ENCODE measurements around the gene PCCA. TPM values are rescaled to one million over a fixed set of nuclear protein-coding genes. Genes with fewer than 3 reads are reported as not detected.

The PCCA gene
- total RNA-seq, 1 donor from 2014 or later = 15.7 TPM

DNA sequence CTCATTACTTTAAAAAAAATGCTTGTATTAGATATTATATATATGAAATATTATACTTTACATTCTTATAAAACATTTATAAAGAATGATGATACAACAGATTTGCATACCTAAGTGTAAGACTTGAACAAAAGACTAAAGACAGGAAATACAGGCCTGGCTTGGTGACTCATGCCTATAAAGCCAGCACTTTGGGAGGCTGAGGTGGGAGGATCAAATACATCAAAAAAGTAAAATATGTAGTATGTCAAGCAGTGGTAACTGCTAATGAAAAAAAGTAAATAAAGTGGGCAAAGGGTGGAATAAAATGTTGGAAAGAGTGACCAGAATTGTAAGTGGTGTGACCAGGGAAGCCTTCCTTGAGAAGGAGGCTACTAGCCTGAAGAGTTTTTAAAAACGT is 366.0 kb downstream of the PCCA start:
- intact Hi-C loops (cut with micrococcal nuclease) = no loop called here

DNA sequence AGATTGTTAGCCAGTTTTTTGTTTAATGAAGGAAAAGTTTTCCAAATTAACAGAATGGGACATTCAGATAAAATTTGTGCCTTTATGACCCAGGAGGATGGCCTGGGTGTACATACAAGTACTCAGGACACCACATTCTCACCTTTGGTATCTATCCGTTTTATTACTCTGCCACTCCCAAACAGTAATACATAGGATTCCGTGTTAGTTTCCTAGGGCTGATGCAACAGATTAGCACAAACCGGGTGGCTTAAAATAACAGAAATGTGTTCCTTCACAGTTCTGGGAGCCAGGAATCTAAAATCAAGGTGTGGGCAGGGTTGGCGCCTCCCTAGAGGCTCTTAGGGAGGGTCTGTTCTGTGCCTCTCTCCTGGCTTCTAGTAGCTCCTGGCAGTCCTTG is 369.8 kb downstream of the PCCA start:
- intact Hi-C loops (cut with micrococcal nuclease) = no loop called here

DNA sequence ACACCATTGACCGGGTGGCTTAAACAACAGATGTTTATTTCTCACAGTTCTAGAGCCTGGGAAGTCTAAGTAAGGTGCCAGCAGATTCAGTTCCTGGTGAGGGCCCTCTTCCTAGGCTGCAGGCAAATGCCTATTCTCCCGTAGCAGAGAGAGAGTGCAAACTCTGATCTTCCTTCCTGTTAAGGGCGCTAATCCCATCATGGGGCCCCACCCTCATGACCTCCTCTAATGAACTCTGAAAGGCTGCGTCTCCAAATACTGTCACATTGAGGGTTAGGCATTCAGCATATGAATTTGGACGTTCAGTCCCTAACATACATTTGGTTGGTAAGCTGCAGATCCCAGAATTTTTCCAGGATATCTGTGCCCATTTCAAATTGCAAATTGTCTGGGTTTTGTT is 370.9 kb downstream of the PCCA start:
- intact Hi-C loops (cut with micrococcal nuclease) = no loop called here

DNA sequence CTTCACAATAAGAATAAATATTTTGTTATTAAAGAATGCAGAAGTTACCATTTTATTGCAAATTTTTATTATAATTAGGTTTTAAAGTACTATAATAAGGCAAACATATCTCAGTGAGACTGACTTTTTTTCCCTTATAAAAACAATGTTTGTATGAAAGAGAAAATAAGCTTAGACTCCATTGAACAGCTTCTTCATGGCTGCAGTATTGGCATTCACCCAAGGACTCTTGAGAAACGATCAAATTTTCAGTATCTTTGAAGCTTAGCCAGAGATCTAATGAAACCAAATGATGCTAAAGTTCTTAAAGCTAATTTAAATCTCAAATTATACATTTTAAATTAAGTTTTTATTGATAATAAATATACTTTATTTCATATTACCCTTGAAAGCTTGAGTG is 371.4 kb downstream of the PCCA start:
- intact Hi-C loops (cut with micrococcal nuclease) = no loop called here

DNA sequence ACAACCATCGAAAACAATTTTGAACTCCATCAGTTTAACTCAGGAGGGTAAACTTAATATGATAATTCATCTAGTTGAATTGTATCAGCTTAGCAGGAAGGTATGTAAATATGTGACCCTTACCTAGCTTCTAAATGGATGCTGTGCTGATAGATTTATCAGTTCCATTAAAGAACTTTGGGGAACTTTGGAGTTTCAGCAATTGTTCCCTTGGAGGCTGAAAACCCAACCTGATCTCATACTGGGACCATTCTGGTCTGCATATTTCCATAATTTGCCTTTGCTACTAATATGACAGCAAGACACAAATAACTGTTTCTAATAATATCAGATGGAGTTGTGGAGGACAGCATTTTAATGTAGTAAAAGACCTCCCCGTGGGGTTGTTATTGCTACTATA is 371.9 kb downstream of the PCCA start:
- intact Hi-C loops (cut with micrococcal nuclease) = no loop called here

DNA sequence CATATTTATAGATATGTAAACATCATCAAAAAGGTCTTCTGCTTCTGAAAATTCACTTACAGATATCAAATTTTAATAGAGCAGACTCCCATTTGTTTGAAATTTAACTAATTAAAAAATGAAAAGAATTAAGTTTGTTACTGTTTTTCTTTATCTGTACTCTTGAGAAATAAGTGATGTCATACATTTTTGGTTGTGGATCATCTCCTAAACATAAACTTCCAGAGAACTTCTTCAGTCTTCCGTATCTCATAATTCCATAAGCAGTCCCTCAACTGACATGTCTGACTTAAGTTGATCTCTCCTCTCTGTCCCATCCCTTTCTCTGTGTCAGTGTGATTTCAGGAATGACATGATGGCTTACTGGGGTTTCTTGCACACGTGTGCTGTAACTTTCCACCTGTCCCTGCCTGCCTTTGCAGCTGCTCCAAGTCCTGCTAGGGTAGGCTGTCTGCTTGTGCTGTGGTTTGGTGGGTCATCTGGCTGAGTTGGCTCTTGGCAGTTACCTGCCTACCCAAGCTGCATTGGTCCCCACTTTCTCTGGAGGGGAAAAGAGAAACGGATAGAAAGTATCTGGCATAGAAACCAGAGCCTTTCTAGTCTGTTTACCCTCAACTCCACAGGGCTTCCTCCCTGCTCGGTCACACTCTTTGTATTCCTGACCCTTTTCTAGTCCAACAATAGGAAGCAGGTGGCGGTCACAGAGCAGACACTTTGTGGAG is 372.6 kb downstream of the PCCA start:
- intact Hi-C loops (cut with micrococcal nuclease) = no loop called here

DNA sequence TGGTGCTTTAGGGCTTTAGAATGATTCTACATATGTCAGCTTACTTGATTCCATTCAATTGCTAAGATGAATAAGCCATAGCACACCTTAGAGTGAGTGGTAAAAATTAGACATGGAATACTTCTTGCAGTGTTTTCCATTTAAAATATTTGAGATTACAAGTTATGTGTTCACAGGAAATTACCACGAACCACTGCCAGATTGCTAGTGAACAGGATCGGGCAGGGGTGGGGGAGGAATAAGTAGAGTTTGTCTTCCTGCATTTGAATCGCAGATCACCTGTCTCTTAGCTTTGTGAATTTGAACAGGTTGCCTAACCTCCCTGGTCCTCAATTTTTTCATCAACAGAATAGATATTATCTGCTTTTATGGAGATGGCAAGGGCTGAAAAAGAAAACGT is 375.1 kb downstream of the PCCA start:
- intact Hi-C loops (cut with micrococcal nuclease) = no loop called here

DNA sequence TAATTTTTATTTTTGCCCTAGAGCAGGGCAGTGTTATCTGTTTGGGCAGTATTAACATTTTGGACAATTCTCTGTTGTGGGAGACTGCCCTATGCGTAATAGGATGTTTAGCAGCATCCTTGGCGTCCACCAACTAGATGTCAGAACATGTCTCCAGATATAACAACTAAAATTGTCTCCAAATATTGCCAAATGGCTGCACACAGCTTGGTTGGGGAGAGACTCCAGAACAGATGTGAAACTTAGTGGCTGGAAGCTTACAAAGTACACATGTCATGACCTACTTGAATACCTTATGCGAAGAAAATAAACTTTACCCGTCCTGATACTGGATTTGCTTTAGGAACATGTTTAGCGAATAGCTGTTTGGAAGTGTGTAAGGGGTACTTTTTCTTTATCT is 376.7 kb downstream of the PCCA start:
- intact Hi-C loops (cut with micrococcal nuclease) = no loop called here

DNA sequence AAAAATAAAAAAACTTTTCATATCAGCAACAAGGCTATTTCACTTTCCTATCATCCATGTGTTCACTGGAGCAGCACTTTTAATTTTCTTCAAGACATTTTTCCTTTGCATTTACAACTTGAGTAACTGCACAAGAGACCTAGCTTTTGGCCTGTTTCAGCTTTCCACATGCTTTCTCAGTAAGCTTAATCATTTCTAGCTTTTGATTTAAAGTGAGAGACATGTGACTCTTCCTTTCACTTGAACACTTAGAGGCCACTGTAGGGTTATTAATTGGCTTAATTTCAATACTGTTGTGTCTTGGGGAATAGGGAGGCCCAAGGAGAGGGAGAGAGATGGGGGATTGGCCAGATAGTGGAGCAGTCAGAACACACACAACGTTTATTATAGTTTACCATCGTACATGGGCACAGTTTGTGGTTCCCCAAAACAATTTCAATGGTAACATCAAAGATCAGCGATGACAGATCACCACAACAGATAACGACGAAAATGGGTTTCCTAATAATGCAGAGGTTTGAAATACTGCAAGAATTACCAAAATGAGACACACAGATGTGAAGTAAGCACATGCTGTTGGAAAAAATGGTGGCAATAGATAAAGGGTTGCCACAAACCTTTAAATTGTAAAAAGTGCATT is 382.1 kb downstream of the PCCA start:
- intact Hi-C loops (cut with micrococcal nuclease) = no loop called here

DNA sequence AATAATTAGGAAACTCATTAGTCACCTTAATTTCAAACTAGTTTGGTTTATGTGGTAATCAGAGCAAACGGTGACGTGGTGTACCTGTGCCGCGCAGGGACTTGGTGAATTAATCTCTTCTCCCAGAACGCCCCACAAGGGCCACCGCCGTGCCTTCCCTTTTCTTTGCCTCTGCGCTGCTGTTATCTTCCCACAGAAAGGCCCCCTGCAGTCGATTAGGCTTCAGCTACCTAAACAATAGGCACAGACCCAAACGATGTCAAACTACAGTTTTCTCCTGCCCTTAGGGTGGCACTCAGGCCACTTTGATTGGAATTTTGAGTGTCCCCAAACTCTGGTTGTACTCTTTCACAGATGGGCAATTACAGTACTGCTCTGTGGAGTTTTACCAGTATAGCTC is 384.2 kb downstream of the PCCA start:
- intact Hi-C loops (cut with micrococcal nuclease) = no loop called here

DNA sequence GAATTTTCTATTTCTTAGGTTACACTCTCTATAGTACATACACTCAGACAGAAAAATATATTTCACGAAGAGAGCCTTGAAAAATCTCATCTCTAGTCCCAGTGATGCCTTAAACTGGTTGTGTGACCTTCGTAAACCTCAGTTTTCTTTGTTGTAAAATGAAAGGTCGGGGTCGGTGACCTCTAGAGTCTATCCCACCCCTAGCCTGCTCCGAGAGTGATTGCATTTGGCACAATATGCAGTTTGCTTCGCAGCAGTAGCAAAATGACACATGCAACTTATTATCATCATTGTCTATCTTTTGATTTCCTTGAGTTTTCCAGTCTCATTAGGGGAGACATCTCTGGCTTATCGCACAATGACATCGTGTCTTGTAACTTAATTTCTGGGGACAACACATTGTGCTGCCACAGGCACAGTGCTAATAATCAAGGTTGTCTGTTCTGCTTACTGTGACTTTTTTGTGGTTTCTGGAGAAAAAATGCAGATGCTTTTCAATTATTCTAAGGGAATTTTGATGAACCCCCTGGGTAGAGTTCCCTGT is 384.7 kb downstream of the PCCA start:
- intact Hi-C loops (cut with micrococcal nuclease) = no loop called here

DNA sequence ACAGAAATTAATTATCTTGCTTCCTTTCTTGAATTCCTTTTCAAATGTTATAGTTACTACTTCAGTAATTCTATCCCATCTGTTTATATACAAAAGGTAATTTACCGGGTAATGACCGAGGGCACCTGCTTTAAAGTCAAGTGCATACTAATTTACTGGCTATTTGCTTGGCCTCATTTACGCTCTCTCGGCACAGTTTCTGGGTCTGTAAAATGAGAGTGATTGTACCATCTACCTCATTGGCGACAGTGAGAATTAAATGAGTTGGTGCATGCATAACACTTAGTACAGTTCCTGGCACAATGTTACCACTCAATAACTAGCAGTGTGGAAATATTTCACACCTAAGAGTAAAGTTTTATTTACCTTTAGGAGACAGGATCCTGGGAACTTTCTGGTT is 388.1 kb downstream of the PCCA start:
- intact Hi-C loops (cut with micrococcal nuclease) = no loop called here

DNA sequence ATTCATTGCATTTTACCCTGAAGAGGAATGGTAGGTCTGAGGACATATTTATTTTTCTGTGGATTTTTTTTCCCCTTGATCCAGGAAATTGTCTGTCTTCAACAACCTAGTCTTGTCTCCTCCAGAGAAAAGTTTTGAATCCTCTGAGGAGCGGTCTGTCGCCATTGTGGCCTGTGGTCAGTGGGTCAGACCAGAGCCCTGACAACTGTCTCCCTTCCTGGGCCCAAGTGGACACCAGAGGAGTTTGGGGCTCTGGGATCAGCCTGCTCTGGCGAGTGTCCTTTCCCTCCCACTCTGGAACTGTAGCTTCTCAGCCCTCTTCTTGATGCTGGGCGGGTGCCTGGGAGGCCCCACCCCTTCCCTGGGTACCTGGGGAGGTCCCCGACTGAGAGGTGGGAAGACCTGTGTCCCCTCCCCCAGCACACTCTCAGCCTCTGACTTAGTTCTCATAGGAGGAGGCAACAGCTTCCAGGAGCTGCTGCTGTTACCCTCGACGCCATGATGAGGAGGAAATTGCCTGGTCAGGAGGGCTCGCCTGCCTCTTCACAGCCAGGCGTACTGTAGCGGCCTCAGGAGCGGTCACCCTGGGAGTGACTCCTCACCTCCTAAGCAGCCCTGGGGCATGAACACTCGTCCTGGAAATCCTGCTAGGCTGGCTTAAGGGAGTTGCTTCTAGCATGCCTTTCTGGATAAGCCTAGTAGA is 389.4 kb downstream of the PCCA start:
- intact Hi-C loops (cut with micrococcal nuclease) = no loop called here

DNA sequence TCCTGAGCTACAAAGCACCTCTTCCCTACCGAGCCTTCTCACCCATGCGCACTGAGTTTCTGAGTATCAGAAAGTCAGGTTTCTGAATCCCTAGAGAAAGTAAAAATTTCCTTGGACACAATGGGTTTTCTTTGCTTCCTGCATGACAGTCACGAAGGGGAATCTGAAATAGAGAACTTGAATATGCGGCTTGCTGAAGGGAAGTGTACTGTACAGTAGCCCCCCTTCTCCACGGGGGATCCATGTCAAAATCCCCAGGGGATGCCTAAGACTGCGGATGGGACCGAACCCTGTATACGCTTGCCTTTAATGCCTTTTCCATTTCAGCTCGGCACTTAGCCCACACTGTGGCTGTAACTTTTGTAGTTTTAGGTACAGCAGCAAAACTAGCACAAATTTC is 391.8 kb downstream of the PCCA start:
- intact Hi-C loops (cut with micrococcal nuclease) = no loop called here

DNA sequence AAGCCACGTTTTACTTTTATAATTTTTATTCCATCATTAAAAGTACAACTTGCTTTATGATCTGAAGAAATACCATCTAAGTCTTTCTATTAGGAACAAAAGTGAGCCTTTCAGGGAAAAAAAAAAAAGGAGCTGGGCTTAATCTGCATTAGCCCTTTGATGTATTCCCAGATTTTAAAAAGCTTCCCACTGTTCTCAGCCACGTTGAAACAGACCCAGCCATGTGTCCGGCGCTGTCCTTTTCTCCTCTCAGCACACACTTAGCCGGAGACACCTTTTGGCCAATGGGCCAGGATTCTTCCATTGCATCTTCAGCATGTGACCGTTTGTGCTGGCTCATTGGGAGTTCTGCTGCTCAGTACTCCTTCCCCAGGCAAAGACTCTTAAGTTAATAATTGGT is 394.2 kb downstream of the PCCA start:
- intact Hi-C loops (cut with micrococcal nuclease) = no loop called here

DNA sequence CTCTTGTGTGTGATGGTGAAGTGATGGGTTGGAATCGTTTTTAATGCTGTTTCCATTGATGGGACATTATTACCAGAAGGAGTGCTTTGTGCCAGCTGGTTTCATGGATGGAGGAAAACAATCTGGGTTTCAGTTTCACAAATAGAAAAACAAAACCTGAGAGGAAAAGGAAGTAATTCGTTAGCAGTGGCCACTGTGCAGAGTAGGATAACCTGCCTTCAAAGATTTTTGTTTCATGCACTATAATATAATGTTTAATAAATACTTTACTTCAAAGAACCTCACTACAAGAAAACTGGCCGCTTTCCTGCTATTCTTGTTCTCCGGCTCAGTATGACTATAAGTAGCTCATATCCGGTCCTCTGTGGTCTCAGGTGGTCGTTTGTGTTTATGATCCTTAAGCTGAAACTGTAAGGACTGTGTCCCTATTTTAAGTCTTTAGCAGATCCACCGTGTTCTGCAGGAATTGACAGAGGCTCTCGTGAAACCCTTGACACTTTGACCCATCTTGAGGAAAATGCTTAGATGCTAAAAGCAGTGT is 395.0 kb downstream of the PCCA start:
- intact Hi-C loops (cut with micrococcal nuclease) = no loop called here

DNA sequence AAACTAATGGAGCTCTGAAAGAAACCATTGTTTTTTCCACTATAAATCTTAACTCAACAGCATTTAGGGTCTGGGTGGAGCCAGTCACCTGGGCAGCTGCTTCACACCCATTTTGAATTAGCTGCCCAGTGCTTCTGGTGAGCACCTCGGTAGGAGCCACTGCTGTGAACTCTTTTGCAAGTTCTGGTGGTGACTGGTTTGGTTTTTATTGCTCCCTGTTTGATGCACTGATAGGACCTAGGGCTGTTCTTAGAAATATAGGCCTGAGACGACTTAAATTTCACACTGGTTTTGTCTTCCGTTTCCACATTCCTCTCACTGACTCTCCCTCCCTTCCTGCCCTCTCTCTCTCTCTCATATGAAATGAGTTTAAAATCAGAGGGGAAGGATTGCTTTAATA is 395.8 kb downstream of the PCCA start:
- intact Hi-C loops (cut with micrococcal nuclease) = no loop called here

DNA sequence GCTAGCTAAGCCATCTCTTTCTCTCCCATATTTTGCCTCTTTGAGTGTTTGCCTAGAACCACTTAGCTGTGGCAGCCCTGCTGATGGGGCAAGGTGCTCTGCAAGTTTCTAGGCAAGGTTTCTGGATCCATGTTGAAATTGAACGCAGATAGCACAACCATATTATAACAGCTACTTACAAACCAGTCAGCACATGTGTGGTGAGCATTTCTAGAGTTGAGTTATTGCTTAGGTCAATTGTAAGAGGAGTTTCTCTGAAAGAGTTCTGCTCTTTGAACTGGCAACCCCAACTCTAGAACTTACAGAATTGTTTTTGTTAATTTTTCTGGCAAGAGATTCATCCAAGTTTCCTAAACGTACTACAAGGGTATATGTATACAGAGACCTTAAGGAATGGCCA is 396.4 kb downstream of the PCCA start:
- intact Hi-C loops (cut with micrococcal nuclease) = no loop called here

DNA sequence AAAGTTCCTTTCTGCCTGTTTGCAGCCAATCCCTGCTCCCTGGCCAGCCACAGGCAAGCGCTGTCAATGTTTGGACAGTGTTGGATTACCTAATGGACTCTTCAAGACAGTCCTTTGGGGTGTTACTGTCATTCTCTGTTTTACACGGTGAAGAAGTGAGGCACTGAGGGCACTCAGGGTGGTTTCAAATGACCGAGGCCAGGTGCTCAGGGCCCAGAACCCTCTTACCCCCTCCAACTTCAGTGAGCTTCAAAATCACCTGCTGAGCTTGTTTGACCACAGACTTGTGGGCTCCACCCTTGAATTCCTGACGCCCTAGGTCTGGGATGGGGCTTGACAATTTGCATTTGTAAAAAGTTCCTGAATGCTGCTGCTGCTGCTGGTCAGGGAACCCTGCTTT is 401.8 kb downstream of the PCCA start:
- intact Hi-C loops (cut with micrococcal nuclease) = no loop called here

DNA sequence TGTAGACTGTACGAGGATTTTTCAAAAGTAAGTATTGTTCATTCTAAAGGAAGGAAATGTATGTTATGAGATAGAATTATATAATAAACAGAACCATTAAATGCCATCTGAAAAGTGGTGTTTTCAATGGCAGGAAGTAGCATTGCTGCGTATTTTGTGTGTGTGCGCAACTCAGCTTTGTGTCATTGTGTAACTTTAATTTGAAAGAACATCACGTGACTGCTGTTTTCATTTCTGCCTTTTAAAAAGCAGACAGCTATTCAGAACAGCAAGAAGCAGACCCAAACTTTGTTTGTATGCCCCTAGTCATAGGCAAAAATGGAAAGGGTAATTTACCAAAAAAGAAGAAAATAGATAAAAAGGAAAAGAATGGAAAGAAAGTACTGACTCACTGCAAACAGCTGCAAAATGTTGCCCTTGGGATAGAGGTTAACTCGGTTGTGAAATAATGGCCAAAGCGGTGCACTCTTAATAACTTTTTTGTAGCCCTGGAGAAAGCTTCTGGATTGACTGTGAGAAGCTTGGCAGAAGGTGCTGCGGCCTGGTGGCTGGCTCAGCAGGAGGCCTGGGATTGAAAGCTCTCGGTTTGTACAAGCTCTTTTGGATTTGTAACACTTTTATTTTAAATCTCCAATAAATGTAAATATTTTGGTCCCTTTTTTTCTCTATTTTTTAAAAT is 402.4 kb downstream of the PCCA start:
- intact Hi-C loops (cut with micrococcal nuclease) = no loop called here

DNA sequence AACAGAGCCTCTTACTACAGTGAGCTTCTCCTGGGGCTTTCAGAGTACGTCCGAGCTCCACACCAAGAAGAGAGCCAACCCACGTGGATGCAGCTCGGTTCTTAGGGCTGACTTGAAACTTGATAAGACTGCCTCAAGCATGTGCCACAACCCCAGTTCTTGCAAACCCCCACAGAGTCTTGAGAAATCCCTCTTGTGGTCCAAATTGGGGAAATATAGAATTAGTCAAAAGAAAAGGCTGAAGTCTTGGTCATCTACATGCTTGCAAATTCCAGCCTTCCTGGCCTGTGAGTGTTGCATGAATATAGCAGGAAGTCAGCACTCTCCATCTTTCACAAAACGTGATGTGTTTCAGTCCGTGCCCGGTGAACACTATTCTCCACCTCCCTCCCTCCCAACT is 404.5 kb downstream of the PCCA start:
- intact Hi-C loops (cut with micrococcal nuclease) = no loop called here

DNA sequence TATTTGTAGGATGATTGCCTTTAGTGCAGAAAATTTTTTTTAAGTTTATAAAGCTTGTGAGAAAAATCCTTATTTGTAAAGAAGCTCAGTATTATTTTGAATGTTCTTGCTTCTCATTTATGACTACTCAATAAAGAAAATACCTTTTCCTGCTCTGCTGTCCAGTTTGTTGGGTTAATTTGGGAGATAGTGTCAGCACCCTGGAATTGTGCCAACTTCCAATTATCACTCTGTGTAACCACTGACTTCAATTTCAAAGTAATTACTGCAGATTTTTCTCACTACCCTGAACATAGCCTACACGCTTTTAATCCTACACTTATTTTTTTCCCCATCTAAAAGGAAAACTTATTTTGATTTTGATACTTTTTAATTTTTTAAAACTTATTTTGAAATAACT is 406.6 kb downstream of the PCCA start:
- intact Hi-C loops (cut with micrococcal nuclease) = no loop called here
